Hepatocyte (in vitro differentiated cells): ENCODE measurements around the gene P2RY10. TPM values are rescaled to one million over a fixed set of nuclear protein-coding genes. Genes with fewer than 3 reads are reported as not detected.

Source experiments
- DNase-seq: peaks from one replicate; pipeline ENCODE4 v3.0.0-alpha.2; 2016; ENCODE audit warnings: low spot score
- H2AFZ ChIP-seq: fragments of 200-600 bp; sonication (generic); 2 replicates; pipeline ENCODE4 v1.6.0; 2016; ENCODE audit warnings: antibody characterized with exemption, mild to moderate bottlenecking
- H3K27ac ChIP-seq: fragments of 200-600 bp; sonication (generic); 2 replicates; pipeline ENCODE4 v1.5.1; 2016; ENCODE audit warnings: mild to moderate bottlenecking
- H3K27me3 ChIP-seq: fragments of 200-600 bp; sonication (generic); 2 replicates; pipeline ENCODE4 v1.6.1; 2016
- H3K36me3 ChIP-seq: fragments of 200-600 bp; sonication (generic); replicated peaks from 2 replicates; pipeline ENCODE4 v1.5.1; 2016; ENCODE audit warnings: low read depth; ENCODE audit not compliant: insufficient read depth
- H3K4me1 ChIP-seq: fragments of 200-600 bp; sonication (generic); 2 replicates; pipeline ENCODE4 v1.5.1; 2016; ENCODE audit warnings: mild to moderate bottlenecking, moderate library complexity; ENCODE audit not compliant: insufficient read depth
- H3K4me2 ChIP-seq: fragments of 200-600 bp; sonication (generic); 2 replicates; pipeline ENCODE4 v1.6.0; 2016
- H3K4me3 ChIP-seq: fragments of 200-600 bp; sonication (generic); 2 replicates; pipeline ENCODE4 v1.5.1; 2016; ENCODE audit warnings: mild to moderate bottlenecking
- H3K79me2 ChIP-seq: fragments of 200-600 bp; sonication (generic); 2 replicates; pipeline ENCODE4 v1.6.0; 2017; ENCODE audit warnings: mild to moderate bottlenecking
- H3K9me2 ChIP-seq: fragments of 200-600 bp; sonication (generic); replicated peaks from 2 replicates; pipeline ENCODE4 v1.6.0; 2017; ENCODE audit warnings: mild to moderate bottlenecking; ENCODE audit not compliant: insufficient read depth
- H3K9me3 ChIP-seq: fragments of 200-600 bp; sonication (generic); 2 replicates; pipeline ENCODE4 v1.5.1; 2016; ENCODE audit warnings: low read depth, mild to moderate bottlenecking
- H4K20me1 ChIP-seq: fragments of 200-600 bp; sonication (generic); 2 replicates; pipeline ENCODE4 v1.6.0; 2016; ENCODE audit warnings: mild to moderate bottlenecking; ENCODE audit not compliant: insufficient read depth, poor library complexity, severe bottlenecking
- EZH2 ChIP-seq: fragments of 200-600 bp; sonication (generic); IDR thresholded peaks from 2 replicates; pipeline ENCODE4 v1.6.1; 2016; ENCODE audit warnings: antibody characterized with exemption, mild to moderate bottlenecking, borderline replicate concordance
- EZH2phosphoT487 ChIP-seq: fragments of 200-600 bp; sonication (generic); IDR thresholded peaks from one replicate; pipeline ENCODE4 v1.6.1; 2018; ENCODE audit warnings: antibody characterized with exemption, mild to moderate bottlenecking, low read depth, moderate library complexity; ENCODE audit not compliant: unreplicated experiment, severe bottlenecking
- WGBS: methylation state at CpG from one replicate; pipeline ENCODE4 v1.1.6; 2016; ENCODE audit warnings: low lambda C conversion rate; ENCODE audit errors: missing lambda C conversion rate; 5-methylcytosine and 5-hydroxymethylcytosine counted together
- polyA plus RNA-seq: library from polyadenylated mRNA; unstranded; fragments of >200 nt; fragmentation: Nextera tagmentation; extraction: Ambion mirVana; gene quantifications from 2 replicates; pipeline ENCODE4 v1.2.1, GENCODE V29; 2016
- total RNA-seq: library from RNA; depleted of rRNA; stranded (reverse); fragments of >200 nt; gene quantifications from 2 replicates; pipeline ENCODE4 v1.2.3, GENCODE V29; 2014
- TF ChIP-seq, protein P1 (sequence below): fragments of 200-600 bp; sonication (generic); IDR thresholded peaks from 2 replicates; pipeline ENCODE4 v1.5.1; 2016; ENCODE audit warnings: antibody characterized with exemption, mild to moderate bottlenecking; ENCODE audit not compliant: poor library complexity

P2RY10 gene
- total RNA-seq, result not detected in 2 replicates
- polyA plus RNA-seq, result not detected in 2 replicates

- WGBS, result 54% methylated on average over 5 of the region's 5 CpGs
- Histone ChIP-seq H3K4me3 (no peak within 1 kb of the TSS), H3K27me3 (no peaks in the 10 kb centered on the region), H3K4me1 (no peaks in the 10 kb centered on the region), H3K79me2 (no peaks in the 10 kb centered on the region), H3K36me3 (no peaks in the 10 kb centered on the region), H2AFZ (no peak within 1 kb of the TSS), H3K9me2 (no peaks in the 10 kb centered on the region), H4K20me1 (no peaks in the 10 kb centered on the region), H3K9me3 (peaks cover 3% of the 10 kb centered on the region), H3K4me2 (no peak within 1 kb of the TSS), H3K27ac (no peak within 1 kb of the TSS)
- no peak for DNase-seq
- TF ChIP-seq, protein P1, sequence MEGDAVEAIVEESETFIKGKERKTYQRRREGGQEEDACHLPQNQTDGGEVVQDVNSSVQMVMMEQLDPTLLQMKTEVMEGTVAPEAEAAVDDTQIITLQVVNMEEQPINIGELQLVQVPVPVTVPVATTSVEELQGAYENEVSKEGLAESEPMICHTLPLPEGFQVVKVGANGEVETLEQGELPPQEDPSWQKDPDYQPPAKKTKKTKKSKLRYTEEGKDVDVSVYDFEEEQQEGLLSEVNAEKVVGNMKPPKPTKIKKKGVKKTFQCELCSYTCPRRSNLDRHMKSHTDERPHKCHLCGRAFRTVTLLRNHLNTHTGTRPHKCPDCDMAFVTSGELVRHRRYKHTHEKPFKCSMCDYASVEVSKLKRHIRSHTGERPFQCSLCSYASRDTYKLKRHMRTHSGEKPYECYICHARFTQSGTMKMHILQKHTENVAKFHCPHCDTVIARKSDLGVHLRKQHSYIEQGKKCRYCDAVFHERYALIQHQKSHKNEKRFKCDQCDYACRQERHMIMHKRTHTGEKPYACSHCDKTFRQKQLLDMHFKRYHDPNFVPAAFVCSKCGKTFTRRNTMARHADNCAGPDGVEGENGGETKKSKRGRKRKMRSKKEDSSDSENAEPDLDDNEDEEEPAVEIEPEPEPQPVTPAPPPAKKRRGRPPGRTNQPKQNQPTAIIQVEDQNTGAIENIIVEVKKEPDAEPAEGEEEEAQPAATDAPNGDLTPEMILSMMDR, result no peak
- no peak for TF ChIP-seq EZH2
- no peak for TF ChIP-seq EZH2phosphoT487
These were observed at the start of gene P2RY10 for GRCh38 chrX:78945186-78945912. P2RY10 (plus strand) TSS chrX:78945391; CDS start chrX:78960521, 15,130 bp downstream.

- Histone ChIP-seq H3K4me2 (no peak overlapping the region), H3K4me3 (no peak overlapping the region), H3K27ac (no peak overlapping the region), H3K79me2 (no peaks in the 10 kb centered on the region), H3K9me2 (no peaks in the 10 kb centered on the region), H3K9me3 (no peaks in the 10 kb centered on the region), H3K4me1 (no peaks in the 10 kb centered on the region), H3K27me3 (no peaks in the 10 kb centered on the region), H3K36me3 (no peaks in the 10 kb centered on the region), H2AFZ (no peak overlapping the region), H4K20me1 (no peaks in the 10 kb centered on the region)
- DNase-seq, result no peak
- TF ChIP-seq, protein P1, result no peak
- no peak for TF ChIP-seq EZH2phosphoT487
- no peak for TF ChIP-seq EZH2
- WGBS, result 59% methylated on average over 1 of the region's 1 CpG
These were observed 22.4 kb upstream of the P2RY10 start for GRCh38 chrX:78922754-78923153.

- H3K9me3 ChIP-seq, result no peaks in the 10 kb centered on the region
- no peaks in the 10 kb centered on the region for H3K79me2 ChIP-seq
- DNase-seq, result no peak
- H3K4me3 ChIP-seq, result no peak overlapping the region
- WGBS, result 71% methylated on average over 3 of the region's 3 CpGs
- no peak overlapping the region for H3K4me2 ChIP-seq
- H4K20me1 ChIP-seq, result no peaks in the 10 kb centered on the region
- H3K27me3 ChIP-seq, result no peaks in the 10 kb centered on the region
- H3K36me3 ChIP-seq, result no peaks in the 10 kb centered on the region
- H2AFZ ChIP-seq, result no peak overlapping the region
- no peaks in the 10 kb centered on the region for H3K9me2 ChIP-seq
- H3K4me1 ChIP-seq, result no peaks in the 10 kb centered on the region
- TF ChIP-seq EZH2phosphoT487, result no peak
- TF ChIP-seq EZH2, result no peak
- TF ChIP-seq, protein P1, result no peak
- H3K27ac ChIP-seq, result no peak overlapping the region
These were observed 21.8 kb upstream of the P2RY10 start for GRCh38 chrX:78923198-78924015.
